Heart left ventricle (tissue), 13 donors: ENCODE measurements around the gene EPHA1.

Source experiments
- POLR2A ChIP-seq, 2 donors: fragments of 450-650 bp; IDR thresholded peaks; one replicate each; pipeline ENCODE4 v1.6.1; 2017; ENCODE audit warnings: antibody characterized with exemption in 2 of 2, mild to moderate bottlenecking in 2 of 2, moderate library complexity in 2 of 2
- TF ChIP-seq, protein P1 (sequence below), 12 donors: fragments of 200-600 bp; sonication (generic) in 4 of 12; IDR thresholded peaks; one replicate each; pipeline versions ENCODE4 v1.5.0 to v1.8.0; 2018 to 2022; ENCODE audit warnings: antibody characterized with exemption in 12 of 12, mild to moderate bottlenecking in 5 of 12
- donor health status: ischemic (EF 13 %, LVEDD 7.1; RV severe dilation, severe dysfunction).
- donor health status: DM: no; HTN: yes; CAD: no.
- donor health status: DM: no; HTN: no; CAD: no.
- donor health status: ischemic (EF 25% LVEDD 6.9; RV normal size, moderate dysfunction).
- donor health status: ischemic (EF 25% LVEDD 5.7; RV mildly dilated, moderate dysfunction).
- donor health status: ischemic (EF 35%, LVEDD 5.7; RV mildly dilated, moderate dysfunction).
- donor health status: nonischemic (EF 11% LVEDD 7.7; RV severe dilation, severe dysfunction).
- donor health status: DM: yes; HTN: yes; CAD: no.
- donor health status: PGD.
- donor health status: ischemic (EF 29% LVEDD 5.4; RV normal size, mild dysfunction).
- donor health status: nonischemic (EF 23%, LVEDD 6.1; RV moderate dilation, normal function).

DNA sequence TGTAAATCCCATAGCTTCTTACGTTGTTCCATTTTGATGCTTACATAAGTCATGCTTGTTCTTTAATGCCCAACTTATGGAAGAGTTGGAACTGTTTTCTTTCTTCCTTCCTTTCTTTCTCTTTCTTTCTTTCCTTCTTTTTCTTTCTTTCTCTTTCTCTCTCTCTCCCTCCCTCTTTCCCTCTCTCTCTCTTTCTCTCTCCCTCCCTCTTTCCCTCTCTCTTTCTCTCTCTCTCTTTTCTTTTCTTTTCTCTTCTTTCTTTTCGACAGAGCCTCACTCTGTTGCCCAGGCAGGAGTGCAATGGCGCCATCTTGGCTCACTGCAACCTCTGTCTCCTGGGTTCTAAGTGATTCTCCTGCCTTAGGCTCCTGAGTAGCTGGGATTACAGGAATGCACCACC is 65.1 kb downstream of the EPHA1 start:
- TF ChIP-seq, protein P1, sequence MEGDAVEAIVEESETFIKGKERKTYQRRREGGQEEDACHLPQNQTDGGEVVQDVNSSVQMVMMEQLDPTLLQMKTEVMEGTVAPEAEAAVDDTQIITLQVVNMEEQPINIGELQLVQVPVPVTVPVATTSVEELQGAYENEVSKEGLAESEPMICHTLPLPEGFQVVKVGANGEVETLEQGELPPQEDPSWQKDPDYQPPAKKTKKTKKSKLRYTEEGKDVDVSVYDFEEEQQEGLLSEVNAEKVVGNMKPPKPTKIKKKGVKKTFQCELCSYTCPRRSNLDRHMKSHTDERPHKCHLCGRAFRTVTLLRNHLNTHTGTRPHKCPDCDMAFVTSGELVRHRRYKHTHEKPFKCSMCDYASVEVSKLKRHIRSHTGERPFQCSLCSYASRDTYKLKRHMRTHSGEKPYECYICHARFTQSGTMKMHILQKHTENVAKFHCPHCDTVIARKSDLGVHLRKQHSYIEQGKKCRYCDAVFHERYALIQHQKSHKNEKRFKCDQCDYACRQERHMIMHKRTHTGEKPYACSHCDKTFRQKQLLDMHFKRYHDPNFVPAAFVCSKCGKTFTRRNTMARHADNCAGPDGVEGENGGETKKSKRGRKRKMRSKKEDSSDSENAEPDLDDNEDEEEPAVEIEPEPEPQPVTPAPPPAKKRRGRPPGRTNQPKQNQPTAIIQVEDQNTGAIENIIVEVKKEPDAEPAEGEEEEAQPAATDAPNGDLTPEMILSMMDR (IDR thresholded peaks at IDR 0.05), result no peak
- no peak for TF ChIP-seq POLR2A (IDR thresholded peaks at IDR 0.05)
